GM19023 (cell line): ENCODE data around the gene WSB2.
"Not testable (repeated sequence)": the region's sequence is repeated elsewhere in the genome, so short reads cannot be mapped to it uniquely, and the experiment has no call there.

ENCODE experiments used
- ATAC-seq: cut with Tn5 transposase; IDR thresholded peaks from one replicate; pipeline ENCODE4 v1.9.1; 2021; ENCODE audit warnings: mild to moderate bottlenecking, moderate library complexity; ENCODE audit not compliant: unreplicated experiment

The WSB2 gene

DNA sequence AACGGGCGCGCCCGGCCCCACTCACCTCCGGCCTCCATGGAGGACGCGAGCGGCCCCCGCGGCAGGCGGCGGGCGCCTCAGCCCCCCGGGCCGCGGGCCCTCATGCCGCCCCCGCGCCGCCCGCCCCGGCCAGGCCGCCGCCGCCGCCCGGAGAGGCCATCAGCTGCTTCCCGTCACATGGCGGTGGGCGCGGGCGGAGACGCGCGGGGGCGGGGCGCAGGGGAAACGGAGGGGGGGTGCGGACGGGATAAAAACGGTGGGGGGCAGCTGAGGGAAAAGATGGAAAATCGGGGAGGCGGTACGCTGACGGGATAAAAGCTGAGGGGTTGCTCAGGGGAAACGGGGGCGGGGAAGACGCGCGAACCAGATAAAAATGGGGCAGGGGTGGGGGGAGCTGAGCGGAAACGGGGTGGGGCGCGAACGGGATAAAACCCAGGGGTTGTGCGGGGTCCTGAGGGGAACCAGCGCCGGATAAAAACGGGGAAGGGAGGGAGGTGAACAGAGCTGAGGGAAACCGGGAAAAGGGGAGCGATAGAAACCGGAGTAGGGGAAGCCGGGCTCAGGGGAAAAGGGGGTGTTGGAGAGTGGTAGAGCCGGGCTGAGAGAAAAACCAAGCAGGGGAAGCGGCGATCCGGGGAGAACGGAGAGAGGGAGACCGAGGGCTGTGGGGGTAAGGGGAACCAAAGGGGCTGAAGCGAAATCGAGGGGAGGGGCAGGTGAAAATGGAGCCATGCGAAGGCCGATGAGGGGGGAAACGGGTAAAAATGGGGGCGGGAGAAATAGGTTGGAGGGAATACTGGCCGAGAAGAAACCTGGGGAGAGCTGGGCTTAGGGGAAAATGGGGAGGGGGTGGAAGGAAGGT is at the start of gene WSB2:
WSB2 (minus strand) TSS at position 169 of the 862 bp plus-strand sequence; CDS start at position 38, 131 bp downstream.
- peak; percentile 43 for ATAC-seq

- no peak for ATAC-seq
Measured at GRCh38 chr12:118109088-118109487, 48.1 kb upstream of the WSB2 start.

DNA sequence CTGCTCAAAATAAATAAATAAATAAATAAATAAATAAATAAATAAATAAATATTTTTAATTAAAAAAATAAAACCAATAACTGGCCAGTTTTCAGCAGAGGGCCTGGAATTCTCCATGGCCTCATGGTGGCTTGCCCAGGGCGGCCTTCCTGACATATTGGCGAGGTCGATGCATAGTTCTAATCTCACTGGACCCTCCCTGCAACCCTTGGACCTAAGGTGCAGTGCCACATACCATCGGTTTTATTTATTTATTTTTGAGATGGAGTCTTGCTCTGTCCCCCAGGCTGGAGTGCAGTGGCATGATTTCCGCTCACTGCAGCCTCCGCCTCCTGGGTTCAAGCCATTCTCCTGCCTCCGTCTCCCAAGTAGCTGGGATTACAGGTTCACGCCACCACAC is 46.7 kb upstream of the WSB2 start:
- ATAC-seq, result no peak

DNA sequence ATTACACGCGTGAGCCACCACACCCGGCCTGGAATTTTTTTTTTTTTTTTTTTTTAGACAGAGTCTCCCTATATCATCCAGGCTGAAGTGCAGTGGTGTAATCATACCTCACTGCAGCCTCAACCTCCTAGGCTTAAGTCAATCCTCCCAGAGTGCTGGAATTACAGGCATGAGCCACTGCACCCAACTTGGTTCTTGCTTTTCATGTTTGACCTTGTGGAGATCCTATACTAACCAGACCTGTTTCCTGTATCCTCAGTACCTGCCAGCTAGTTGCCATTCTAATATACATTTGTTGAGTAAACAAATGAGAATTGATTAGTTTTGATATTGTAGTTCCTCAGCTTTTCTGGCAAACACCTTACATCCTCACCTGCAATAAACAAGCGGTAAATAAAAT is 46.0 kb upstream of the WSB2 start:
- ATAC-seq, result no peak

GRCh38 chr12:118103601-118104382 is 42.8 kb upstream of the WSB2 start, which contains the start of gene VSIG10:
Gene VSIG10 (minus strand): TSS chr12:118104011. CDS start chr12:118103671, 340 bp downstream.
- no peak for ATAC-seq

GRCh38 chr12:118103201-118103600 is 42.2 kb upstream of the WSB2 start:
- ATAC-seq, result no peak

DNA sequence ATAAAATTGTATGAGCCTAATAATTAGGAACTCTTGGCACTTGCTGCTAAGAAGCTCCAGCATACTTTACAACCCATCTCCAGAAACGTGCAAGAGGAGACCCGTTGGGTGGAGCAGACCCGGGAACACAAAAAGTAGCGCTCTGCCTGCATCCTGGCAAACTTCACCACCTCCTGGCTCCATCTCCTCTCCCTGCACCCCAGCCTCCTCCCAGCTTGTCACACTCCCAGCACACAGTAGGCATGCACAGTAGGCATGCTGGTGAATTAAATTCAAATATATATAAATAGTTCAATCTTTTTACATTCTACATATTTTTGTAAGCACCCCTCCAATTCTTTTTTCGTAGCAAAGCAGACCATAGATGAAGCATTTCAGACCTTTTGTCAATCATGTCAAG is 41.6 kb upstream of the WSB2 start:
- ATAC-seq, result no peak

- ATAC-seq, result no peak
Measured at GRCh38 chr12:118102070-118102469, 41.1 kb upstream of the WSB2 start.

- no peak for ATAC-seq
Measured at GRCh38 chr12:118101051-118101450, 40.1 kb upstream of the WSB2 start.

- ATAC-seq, result no peak
Measured at GRCh38 chr12:118098911-118099671, 38.1 kb upstream of the WSB2 start.

DNA sequence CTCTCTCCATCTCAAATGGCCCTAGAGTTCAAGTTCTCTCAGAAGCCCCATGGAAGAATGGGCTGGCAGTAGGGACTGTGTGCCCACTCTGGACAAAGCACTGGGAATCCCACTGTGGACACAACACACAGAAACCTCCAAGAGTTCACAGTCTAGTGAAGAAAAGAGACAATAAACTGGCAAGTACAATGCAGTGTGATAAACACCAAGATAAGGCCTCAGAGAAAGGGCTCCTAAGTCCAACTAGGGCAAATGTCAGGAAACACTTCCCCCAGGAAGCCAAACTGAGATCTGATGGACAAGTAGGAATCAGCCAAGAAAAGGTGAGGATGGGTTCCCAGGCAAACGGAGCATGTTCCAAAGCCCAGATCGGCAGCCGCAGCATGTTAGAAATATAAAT is 37.4 kb upstream of the WSB2 start:
- ATAC-seq, result no peak

GRCh38 chr12:118094039-118094438 is 33.1 kb upstream of the WSB2 start:
- no peak for ATAC-seq

DNA sequence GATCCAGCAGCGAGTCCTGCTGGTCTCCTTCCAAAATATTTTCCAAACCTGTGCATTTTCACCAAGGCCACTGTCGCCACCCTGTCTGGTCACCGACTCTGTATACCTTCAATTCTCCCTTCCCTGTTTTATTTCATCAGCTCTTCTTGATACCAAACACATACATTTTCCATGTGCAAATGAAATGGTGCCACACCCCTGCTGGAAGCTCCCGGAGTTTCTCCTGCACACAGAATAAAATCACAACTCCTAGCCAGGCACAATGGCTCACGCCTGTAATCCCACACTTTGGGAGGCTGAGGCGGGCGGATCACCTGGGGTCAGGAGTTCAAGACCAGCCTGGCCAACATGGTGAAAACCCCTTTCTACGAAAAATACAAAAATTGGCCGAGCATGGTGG is 28.8 kb upstream of the WSB2 start:
- ATAC-seq, result no peak

GRCh38 chr12:118082161-118082560 is 21.2 kb upstream of the WSB2 start:
- ATAC-seq, result no peak

DNA sequence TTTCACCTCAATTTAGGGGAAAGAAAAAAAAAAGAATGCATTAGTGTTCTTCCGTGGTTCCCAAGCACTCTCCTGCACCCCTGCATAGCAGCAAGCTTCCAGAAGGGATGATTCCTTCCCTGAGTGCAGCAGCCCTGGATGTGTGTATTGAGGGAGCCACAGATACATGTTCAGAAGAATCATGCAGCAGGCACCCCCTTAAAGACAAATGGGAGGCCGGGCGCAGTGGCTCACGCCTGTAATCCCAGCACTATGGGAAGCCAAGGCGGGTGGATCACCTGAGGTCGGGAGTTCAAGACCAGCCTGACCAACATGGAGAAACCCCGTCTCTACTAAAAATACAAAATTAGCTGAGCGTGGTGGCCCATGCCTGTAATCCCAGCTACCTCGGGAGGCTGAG is 20.5 kb upstream of the WSB2 start:
- ATAC-seq, result not testable (repeated sequence)

GRCh38 chr12:118073768-118074167 is 12.8 kb upstream of the WSB2 start:
- ATAC-seq, result no peak

GRCh38 chr12:118070650-118071049 is 9.7 kb upstream of the WSB2 start:
- ATAC-seq, result no peak

DNA sequence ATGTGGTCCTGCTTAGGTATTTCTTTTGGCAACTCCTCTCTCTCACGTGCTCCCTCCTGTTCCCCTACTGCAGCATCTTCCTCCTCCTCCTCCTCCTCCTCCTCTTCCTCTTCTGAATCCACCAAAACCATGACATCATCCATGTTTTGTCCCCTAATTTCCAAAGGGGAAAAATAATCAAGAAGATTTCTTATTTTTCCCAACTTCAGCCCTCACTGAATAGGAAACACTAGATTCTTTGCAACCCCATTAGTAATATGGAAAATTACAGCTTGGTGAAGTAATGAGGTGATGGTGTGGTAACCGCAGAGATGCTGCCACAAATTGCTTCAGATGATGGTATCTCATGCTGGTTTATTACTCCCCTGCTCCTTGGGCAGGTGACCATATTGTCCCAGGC is 7.5 kb upstream of the WSB2 start:
- no peak for ATAC-seq

DNA sequence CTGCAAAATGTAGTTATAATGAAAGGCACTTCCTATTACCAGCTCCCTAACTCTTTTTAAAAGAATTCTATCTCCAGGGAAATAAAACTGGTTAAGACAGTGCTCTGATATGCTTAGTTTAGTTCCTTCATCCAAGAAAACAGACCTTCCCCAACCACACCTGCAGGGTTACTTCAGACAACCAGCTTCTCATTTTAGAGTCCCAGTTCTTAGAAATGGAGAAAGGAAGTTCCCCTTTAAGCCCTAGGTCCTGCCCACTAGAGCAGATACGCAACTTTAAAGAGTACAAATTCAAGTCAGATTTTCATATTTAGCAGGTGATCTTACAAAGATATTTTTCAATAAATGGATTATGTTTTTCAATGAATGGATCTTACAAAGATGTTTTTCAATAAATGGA is 4.4 kb upstream of the WSB2 start:
- ATAC-seq, result no peak

GRCh38 chr12:118064608-118065007 is 3.6 kb upstream of the WSB2 start:
- ATAC-seq, result no peak
